Superior temporal gyrus (tissue), 1 donor: ENCODE results near the gene EHBP1.

ENCODE experiments used
- DNase-seq: peaks from one replicate; pipeline ENCODE4 v3.0.0-alpha.2; 2016; ENCODE audit errors: extremely low spot score

The EHBP1 gene

DNA sequence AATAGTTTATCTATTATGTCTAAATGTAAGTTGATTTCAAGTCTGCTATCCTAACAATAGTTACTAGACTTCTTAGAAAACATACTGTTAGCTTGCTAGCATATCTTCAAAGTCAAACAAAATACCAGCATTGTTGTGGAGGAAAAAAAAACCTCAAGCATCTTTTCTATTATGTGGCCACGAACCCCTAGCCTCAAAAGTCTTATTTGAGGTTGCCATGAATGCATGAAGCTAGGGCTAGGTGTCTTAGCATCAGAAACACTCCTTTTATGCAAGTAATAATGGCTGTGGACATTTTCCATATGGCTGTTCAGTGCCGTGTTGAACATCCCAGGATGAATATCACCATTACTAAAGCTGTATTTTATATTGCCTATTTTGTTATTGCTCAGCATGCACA lies 258.5 kb downstream of the EHBP1 start:
- DNase-seq: no peak

DNA sequence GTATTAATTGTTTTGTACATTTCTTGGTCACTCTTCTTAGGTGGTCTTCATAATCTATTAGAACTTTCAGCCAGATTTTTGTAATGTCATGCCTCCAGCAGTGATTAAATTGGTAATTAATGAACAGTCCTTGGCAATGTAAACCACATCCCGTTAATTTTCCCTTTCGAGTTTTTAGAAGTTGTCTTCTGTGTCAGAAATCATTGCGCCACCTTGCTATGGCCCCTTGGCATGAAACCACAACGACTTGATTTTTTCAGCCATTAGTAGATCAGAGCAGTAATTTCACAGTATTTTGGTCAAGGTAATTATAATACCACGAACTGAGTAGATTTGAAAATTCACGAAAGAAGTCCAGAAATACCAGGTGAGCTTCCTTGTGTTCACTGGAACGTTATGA lies 259.2 kb downstream of the EHBP1 start:
- DNase-seq: no peak

DNA sequence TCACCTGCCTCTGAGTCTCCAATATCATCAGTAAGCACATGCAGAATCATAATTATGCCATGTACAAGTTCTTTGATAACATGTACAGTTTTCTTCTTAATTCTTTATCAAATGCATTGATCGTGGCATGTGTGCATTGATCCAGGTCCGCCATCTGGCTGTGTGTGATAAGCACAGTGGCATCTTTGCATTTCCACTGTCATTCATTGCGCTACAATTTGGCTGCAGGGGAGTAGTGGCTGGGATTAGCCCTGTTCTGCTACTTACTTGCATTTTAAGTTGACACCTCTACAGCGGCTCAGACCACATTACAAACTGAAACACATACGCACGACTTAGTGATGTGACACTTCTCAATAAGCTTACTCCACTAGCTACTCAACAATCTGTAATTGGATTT lies 261.5 kb downstream of the EHBP1 start:
- DNase-seq: no peak

DNA sequence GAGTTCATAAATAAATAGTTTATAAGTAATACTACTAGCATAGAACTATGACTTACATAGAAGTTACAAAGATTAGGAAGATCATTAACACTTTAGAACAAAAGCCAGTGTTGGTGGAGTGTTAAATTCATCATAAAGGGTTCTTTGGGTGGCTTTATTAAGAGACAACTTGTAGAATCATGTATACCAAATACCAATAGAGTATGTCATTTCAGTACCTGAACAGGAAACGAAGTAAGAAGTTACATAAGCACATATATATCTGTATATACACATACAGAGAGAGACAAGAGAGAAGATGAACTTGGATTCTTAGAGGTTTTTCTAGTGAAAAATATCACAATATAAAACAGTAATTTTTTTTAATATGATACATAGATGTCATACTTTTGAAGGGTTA lies 262.7 kb downstream of the EHBP1 start:
- DNase-seq: no peak

DNA sequence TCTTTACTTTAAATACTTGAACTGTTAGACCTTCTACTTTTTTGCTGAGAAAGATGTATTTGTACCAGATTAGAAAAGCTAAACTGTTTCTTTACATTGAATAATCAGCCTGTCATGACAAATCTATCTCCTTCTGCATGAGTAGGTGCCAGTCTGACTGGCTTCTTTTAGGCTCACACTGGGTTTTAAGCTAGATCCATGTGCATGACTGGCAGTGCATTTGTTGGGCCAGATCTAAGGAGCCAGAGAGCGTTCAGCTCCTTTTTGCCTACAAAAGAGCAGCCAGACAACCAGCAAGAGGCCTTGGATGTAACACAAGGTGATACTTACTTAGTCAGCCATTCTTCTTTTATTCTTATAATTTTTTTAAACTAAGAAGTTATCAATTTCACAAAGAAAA lies 263.2 kb downstream of the EHBP1 start:
- DNase-seq: no peak

DNA sequence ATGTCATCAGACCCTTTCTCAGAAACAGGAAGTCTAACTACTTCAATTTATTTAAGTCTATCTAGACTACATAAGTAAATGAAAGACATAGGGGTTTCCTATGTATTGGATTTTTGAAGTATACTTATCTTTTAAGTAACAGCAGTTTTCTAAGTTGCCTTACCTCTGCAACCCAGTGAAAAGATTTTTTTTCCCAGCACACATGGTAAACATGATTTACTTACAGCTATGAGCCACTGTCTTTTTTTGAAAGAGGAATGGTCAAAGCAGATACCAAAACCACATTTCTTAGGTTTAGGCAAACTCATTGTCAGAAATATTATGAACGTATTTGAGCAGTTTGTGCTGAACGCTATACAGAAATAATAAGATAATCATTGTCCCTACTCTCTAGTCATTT lies 266.4 kb downstream of the EHBP1 start:
- DNase-seq: no peak

DNA sequence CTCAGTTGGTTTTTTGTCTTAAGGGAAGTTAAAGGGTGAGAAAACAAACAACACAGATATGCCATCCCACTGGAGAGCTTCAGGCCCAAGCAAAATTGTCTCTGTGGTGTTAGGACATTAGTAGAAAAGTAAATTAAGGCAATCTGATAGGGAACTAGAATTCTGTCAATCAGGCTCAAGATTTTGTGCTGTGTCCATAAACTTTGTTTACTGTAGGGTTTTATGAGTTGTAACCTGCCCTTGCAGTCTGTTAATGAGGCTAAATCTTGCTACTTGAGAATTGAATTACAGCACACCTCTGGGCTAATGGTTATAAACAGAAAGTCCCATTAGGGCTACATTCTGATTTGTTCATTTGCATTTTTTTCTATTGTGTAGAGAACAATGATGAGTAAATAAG lies 267.1 kb downstream of the EHBP1 start:
- DNase-seq: no peak

DNA sequence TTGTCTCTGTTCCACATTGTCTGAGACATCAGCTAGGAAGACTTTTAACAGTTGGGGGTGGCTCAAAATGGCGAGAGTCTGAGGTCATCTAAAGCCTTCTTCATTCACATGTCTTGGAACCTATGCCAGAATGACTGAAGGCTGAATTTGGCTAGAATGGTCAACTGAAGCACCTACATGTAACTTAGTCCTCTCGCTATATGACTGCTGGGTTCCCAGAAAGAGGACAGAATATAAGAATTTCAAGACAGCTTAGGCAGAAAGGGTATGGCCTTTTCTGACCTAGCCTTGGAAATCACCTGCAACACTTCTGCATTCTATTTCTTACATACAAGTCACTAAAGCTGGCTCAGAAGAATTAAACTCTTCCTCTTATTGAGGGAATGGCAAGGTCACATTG lies 269.5 kb downstream of the EHBP1 start:
- no peak for DNase-seq

DNA sequence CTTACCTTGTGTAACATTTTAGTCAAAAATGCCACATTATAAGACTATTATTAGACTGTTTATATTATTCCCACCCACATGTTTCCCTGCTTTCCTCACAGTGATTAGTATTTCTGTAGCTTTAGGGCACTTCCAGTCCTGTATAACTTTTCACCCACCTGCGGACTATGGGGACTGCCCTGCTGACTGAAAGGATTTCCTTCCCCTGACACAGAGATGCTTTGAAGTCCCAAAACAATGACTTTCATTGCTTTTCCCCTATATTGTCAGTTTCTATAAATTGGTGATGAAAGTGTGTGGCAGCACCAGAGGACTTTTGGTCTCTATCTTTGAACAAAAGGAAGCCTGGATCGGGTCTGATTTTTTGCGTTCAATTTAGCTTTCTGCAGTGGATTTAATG lies 286.1 kb downstream of the EHBP1 start:
- no peak for DNase-seq

DNA sequence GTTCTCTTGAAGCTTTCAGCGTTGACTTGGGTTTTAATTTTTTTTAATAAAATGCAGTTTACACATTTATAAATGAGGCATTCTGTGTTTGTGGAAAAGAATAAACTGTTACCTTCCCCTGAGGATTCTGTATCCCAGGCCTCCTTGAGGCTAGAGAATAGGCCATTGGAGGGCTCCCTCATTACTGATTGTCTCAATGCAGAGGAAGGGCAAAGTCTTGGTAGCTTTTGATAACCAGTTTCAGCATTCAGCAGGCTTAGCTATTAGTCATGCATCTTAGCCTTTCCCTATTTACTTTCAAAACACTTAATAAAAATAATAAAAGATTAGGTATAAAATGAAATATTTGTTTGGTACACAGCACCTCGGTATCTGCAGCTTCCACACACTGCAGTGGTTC lies 287.0 kb downstream of the EHBP1 start:
- no peak for DNase-seq

DNA sequence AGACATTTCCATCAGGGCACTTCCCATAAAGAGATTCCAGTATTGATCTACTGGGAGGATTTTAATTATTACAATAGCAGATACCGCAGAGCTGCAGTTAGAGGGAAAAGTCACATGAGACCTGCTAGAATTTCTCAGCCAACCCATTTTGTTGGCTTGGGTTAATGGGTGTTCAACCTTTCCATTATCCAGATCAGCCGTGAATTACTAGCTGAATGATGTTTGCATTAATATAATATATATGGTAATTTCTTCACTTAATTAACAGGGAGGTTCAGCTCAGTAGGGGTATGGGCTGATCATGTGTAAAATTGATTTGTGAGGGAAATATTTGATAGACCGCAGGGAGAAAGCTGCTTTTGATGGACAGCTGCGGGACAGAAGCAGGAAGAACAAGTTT lies 288.7 kb downstream of the EHBP1 start:
- no peak for DNase-seq

DNA sequence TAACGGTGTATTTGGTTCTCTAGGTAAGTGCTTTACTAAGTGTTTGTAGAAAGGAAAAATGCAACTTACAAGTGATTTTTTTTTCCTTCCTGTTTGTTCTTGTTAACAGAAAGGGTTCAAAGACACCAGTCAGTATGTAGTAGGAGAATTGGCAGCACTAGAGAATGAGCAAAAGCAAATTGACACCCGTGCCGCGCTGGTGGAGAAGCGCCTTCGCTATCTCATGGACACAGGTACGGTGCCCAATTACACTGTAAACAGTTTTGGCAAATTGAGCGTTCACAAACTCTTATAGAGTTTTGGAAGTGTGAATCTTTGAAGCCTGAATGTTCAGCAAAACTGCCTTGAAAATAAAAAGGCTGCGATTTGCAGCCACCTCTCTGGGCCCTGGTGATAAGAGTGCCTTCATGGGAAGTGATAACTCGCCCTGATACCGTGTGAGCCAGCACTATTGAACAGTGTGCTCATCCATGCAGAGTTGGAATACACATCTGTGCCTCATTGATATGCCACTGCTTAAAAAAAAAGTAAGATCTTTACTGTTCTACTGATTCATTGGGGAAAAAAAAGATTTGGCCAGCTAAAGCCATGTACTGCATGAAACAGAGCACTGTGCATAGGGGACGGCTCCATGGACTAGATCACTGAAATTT lies 291.1 kb downstream of the EHBP1 start:
- DNase-seq: no peak

DNA sequence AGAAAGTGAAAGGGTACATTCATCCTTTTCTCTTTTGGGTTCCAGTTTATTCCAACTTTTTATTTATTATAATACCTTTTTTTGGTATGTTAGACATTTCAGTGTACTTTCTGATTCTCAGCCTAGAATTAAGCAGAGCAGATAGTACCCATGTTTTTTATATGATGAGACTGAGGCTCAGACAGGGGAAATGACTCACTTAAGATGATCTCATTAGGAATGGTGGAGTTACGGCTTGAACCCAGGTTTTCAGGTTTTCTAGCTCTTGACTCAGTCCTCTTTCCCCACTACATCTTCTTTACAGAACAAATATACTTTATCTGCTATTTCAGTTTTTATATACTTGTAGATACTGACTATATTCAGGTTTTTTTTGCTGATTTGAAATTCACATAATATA lies 293.4 kb downstream of the EHBP1 start:
- no peak for DNase-seq

DNA sequence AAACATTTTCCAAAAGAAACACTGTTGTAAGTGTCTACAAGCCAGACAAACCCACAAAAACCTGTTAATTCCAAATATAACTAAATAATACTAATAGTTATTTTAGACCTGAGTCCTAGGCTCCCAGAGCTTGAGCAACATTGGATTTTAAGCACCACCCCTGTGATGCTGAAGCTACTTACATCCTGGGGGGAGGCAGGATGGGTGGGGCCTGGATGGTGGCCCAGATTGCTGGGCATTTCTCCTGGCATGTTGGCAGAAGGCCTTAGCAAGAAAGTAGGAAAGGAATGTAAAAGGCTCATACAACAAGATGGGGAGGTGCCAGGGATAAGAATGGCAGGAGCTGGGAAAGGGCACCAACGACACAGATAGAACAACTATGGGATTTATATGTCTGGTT lies 294.4 kb downstream of the EHBP1 start:
- DNase-seq: no peak

DNA sequence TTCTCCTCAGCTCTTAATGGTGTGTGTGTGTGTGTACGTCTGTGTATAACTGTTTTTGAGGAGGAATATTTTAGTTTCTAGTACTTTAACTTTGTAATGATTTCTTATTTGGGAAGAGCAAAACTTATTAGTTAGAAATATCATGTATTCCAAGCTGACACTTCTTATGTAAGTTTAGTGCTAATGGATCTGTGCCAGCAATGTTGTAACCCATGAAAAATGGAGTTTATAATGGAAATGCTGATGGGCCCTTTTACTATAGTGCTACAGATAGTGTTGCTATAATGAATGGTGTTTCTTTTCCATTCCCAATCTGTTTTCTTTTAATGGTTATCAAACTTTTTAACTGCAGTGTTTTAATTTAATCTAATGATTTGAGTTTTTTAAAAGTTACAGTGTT lies 295.3 kb downstream of the EHBP1 start:
- DNase-seq: no peak

DNA sequence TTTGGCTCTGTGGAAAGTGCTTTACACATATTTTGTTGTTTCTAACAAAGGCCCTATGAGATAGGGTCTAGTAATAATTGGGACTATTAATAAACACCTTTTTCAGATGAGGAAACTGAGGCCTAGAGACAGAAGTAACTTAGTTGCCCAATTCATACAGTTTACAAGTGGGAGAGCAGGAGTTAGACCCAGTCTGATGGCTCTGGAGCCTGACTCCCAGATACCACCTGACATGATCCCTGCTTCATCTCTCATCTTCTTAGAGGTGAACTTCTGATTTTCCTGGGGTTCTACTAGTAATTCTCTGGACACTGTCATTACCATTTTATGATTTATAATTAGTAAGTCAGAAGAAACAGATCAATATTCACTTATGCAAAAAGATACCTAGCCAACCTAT lies 296.1 kb downstream of the EHBP1 start:
- DNase-seq: no peak

DNA sequence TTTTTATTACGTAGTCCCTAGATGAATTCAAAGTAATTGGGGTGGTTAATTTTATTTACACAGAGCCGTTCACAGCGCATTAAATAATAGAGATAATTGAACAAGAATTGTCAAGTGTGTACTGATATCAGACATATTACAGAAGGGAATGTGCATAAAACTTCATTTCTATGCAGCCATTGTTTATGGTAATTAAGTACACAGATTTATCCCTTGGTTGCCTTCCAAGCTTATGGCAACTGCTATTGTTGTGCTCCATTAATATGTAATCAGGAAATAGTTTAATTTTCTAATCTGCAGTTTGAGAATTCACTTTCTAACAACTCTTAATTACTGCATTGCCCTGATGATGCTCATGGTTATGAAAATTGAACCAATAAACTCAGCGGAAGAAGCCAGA lies 297.8 kb downstream of the EHBP1 start:
- no peak for DNase-seq

DNA sequence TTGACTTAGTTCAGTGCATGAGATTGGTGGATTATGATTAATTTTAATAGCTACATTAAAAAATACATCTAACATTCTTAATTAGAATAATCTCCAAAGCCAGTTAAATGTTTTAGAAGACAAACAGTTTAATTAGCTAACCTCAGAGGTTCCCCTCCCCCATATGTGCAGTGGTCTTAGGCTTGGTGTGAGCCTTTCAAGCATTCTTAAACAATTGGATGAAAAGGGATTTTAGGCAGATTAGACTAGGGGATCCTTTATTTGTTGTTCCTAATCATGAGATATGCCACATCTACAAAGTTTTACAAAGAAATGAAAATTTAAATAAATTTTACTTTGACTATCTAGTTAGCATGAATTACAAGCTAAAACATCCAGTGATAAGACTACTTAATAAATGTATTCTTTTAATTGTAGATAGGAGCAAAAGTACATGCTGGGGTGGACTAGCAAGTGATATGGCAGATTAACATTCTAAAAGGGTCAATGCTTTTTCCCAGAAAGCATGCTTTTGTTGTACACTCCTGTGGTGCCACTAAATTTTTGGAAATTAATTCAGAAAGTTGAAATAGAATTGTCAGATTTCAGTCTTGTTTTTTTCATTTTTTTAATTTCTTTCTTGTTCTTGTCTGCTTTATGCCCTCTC lies 302.4 kb downstream of the EHBP1 start:
- DNase-seq: no peak

DNA sequence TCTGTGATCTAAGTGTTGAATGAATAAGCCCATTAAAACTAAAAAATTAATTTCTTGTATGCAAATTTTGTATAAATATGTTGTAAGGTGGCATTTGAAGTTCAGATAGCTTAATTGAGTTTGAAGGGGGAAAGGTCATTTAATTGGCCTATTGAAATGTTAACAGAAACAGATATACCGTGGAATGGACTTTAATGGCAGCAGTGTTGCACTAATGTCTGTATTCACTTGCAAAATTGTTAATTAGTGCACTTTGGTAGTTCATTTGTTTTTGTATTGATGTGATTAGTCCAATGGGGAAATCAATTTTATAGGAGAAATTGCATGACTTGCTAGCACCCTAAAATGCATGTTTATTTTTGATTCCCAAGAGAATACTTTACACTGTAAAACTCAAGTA lies 303.3 kb downstream of the EHBP1 start:
- no peak for DNase-seq

DNA sequence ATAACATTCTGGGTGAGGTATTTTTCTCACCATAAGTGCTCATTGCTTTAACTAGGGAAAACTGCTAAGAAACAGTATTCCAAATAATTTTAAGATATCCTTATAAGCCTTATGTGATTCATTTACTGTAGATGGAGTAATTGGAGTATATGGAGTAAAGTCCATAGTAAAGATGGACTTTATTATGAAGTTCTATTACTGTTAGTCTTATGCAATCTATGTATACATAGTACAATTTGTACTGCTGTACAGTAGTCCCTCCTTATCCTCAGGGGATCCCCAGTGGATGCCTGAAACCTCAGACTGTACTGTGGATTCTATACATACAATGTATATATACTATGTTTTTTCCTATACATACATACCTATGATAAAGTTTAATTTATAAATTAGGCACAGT lies 304.0 kb downstream of the EHBP1 start:
- no peak for DNase-seq

DNA sequence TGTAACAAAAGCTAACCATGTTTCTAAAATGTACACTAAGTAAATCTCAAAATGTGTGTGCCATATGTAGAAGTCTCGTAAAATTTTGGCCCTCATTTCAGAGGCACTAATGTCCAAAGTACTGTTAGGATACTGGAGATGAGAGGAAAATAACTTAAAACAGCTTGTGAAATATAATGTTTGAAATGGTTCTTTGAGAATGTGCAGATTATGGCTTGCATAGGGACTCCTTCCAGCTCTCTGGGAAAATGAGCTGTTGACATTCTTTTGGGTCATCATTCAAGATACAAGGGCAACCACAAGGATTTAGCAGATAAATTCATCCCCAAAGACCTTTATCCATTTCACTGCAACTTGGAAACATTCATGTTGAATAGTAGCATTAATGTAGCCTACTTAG lies 307.0 kb downstream of the EHBP1 start:
- no peak for DNase-seq

DNA sequence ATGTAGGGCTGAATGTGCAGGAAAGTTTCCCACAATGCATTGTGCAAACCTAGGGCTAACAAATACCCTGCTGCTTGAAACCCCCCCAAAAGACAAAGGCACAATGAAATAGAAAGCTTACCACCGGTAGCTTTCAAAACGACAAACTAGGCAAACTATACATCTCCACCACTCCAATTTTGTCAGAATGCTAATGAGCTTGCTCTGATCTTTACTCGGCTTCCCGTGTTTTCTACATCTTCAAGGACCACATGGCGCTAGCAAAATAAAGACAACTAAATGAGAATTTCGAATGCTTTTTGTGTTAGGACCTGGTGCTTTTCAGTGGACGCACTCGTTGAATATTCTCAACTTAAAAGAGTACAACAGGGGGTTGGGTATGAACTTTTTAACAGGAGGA lies 307.9 kb downstream of the EHBP1 start:
- DNase-seq: no peak

DNA sequence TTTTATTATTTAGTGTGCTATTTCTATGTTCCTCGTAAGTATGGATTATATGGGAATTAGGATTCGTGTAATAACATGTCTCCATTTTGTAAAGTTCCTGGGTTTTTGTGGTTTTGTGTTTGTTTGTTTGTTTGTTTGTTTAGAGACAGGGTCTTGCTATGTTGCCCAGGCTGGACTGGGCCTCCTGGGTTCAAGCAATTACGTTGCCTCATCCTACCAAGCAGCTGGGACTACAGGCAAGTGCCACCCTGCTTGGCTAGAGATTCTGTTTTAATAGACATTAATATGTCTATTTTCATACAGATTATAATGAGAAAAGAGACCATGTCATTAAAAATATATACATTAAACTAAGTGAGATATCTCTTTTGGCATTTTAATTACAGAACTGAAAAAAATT lies 309.9 kb downstream of the EHBP1 start:
- no peak for DNase-seq

DNA sequence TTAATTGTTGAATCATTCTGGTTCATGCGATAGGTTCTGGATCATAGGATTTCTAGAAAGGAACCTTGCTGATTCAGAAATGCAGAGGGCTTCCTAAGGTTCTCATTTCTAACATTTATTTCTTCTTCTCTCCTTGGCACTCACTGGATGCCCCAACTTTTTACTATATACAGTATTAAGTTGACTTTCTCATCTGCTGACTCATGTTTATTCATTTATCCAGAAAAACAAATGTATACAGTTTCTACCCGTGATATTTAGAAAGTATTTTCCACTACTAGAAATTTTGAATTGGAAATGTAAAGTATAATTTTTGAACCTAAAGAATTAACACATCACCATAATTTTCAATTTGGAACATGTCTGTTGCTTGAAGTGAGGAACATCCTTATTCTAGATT lies 312.9 kb downstream of the EHBP1 start:
- no peak for DNase-seq
